GM12878 (cell line): ENCODE results near the gene CEP131. TPM values are rescaled to one million over a fixed set of nuclear protein-coding genes. Genes with fewer than 3 reads are reported as not detected.

Source experiments
- ATAC-seq: fragments of 200-7000 bp; cut with Tn5 transposase; 3 replicates; pipeline ENCODE4 v1.9.1; 2020; ENCODE audit warnings: mild to moderate bottlenecking, moderate library complexity
- BruUV-seq: library from RNA; stranded (reverse); fragments of 400-500 nt; replicated peaks from 2 replicates; lab custom pipeline; 2021; lab: Mats Ljungman, UMichigan
- CTCF ChIA-PET: fragments of 300-600 bp; sonication (Branson Sonifier 250); formaldehyde crosslinking; extraction: SDS; loops from one replicate; lab custom pipeline; 2021; ENCODE audit warnings: inconsistent platforms; lab: Yijun Ruan, JAX
- POLR2A ChIA-PET: fragments of 350-600 bp; formaldehyde crosslinking; extraction: SDS; loops from one replicate; lab custom pipeline; 2021; ENCODE audit warnings: inconsistent platforms; lab: Charles Lee
- RAD21 ChIA-PET: fragments of 300-600 bp; sonication (Branson Sonifier 250); formaldehyde crosslinking; loops from one replicate; lab custom pipeline; 2023; ENCODE audit warnings: antibody characterized with exemption; ENCODE audit not compliant: unreplicated experiment; lab: Charles Lee
- SMC1A ChIA-PET: fragments of 300-600 bp; sonication (Branson Sonifier 250); formaldehyde crosslinking; loops from one replicate; lab custom pipeline; 2023; ENCODE audit not compliant: unreplicated experiment, uncharacterized antibody; lab: Charles Lee
- DNase-seq: peaks from one replicate; pipeline ENCODE4 v3.0.0-alpha.2; 2011; ENCODE audit warnings: low read depth, low spot score
- FAIRE-seq: peaks from 3 replicates; lab custom pipeline; 2011; peaks lifted over from hg19 to GRCh38; lab: Jason Lieb, UNC
- H2AFZ ChIP-seq: 2 replicates; pipeline ENCODE4 v1.6.0; 2011; ENCODE audit warnings: low read depth, low read length, control low read depth; ENCODE audit not compliant: control insufficient read depth
- H3K27ac ChIP-seq: 2 replicates; pipeline ENCODE4 v1.5.1; 2011; ENCODE audit warnings: control low read depth; ENCODE audit not compliant: control insufficient read depth, insufficient read depth
- H3K27me3 ChIP-seq, 2 experiments: replicated peaks in 1 of 2; 2 replicates each; pipeline versions ENCODE4 v1.6.0 to v1.6.1; 2011; ENCODE audit warnings: low read length in 1 of 2; ENCODE audit not compliant: control insufficient read depth in 2 of 2, insufficient read depth in 2 of 2
- H3K36me3 ChIP-seq, 2 experiments: 2 replicates each; pipeline ENCODE4 v1.5.1; 2011; ENCODE audit warnings: low read length in 1 of 2; ENCODE audit not compliant: control insufficient read depth in 2 of 2, insufficient read depth in 2 of 2
- H3K4me1 ChIP-seq: 2 replicates; pipeline ENCODE4 v1.6.1; 2011; ENCODE audit warnings: mild to moderate bottlenecking, low read length, moderate library complexity, mixed read lengths; ENCODE audit not compliant: control insufficient read depth, insufficient read depth
- H3K4me2 ChIP-seq: 2 replicates; pipeline ENCODE4 v1.6.0; 2011; ENCODE audit warnings: control low read depth; ENCODE audit not compliant: control insufficient read depth, insufficient read depth
- H3K4me3 ChIP-seq: fragments of 200-600 bp; sonication (generic); 2 replicates; pipeline ENCODE4 v1.5.1; 2016
- H3K79me2 ChIP-seq: 2 replicates; pipeline ENCODE4 v1.6.0; 2011; ENCODE audit warnings: low read length; ENCODE audit not compliant: control insufficient read depth, insufficient read depth
- H3K9ac ChIP-seq: 2 replicates; pipeline ENCODE4 v1.8.0; 2011; ENCODE audit warnings: low read length, control low read depth, mixed read lengths; ENCODE audit not compliant: control insufficient read depth, insufficient read depth
- H3K9me3 ChIP-seq: replicated peaks from 3 replicates; pipeline ENCODE4 v1.5.1; 2011; ENCODE audit warnings: mild to moderate bottlenecking, low read length; ENCODE audit not compliant: control insufficient read depth, insufficient read depth
- H4K20me1 ChIP-seq: 2 replicates; pipeline ENCODE4 v1.6.0; 2011; ENCODE audit not compliant: control insufficient read depth, insufficient read depth
- JUNB ChIP-seq: IDR thresholded peaks from 2 replicates; pipeline ENCODE4 v1.6.1; 2016; ENCODE audit warnings: antibody characterized with exemption, mild to moderate bottlenecking
- SIX5 ChIP-seq: IDR thresholded peaks from 2 replicates; pipeline ENCODE4 v1.6.1; 2011; ENCODE audit warnings: mild to moderate bottlenecking, low read depth, low read length, moderate library complexity; ENCODE audit not compliant: severe bottlenecking
- SUPT20H ChIP-seq: IDR thresholded peaks from 2 replicates; pipeline ENCODE4 v1.6.1; 2011; ENCODE audit warnings: low read depth, mild to moderate bottlenecking, low read length, moderate library complexity, borderline replicate concordance; ENCODE audit not compliant: control insufficient read depth
- TBL1XR1 ChIP-seq: IDR thresholded peaks from 2 replicates; pipeline ENCODE4 v1.6.1; 2012; ENCODE audit warnings: low read depth, low read length, improper control_type of control experiment
- ZNF384 ChIP-seq: IDR thresholded peaks from 2 replicates; pipeline ENCODE4 v1.6.1; 2012; ENCODE audit warnings: low read depth, mild to moderate bottlenecking, low read length, improper control_type of control experiment, borderline replicate concordance
- WGBS: methylation state at CpG from one replicate; pipeline ENCODE4 v1.1.6; 2016; ENCODE audit warnings: low lambda C conversion rate; ENCODE audit not compliant: insufficient replicate concordance, insufficient coverage; ENCODE audit errors: missing lambda C conversion rate; 5-methylcytosine and 5-hydroxymethylcytosine counted together
- in situ Hi-C: fragments of 300-500 bp; cut with MboI; formaldehyde crosslinking; loops from 9 replicates; pipeline ENCODE4 v1.14.3; 2018; ENCODE audit warnings: mixed read lengths
- intact Hi-C: fragments of 100-400 bp; cut with micrococcal nuclease; formaldehyde crosslinking; loops from one replicate; pipeline ENCODE4 v1.14.2; 2022; ENCODE audit not compliant: unreplicated experiment
- polyA plus RNA-seq, 11 experiments: library from polyadenylated mRNA; depleted of rRNA in 4 of 11; unstranded in 6 of 11; stranded (reverse) in 5 of 11; fragments of >200 nt; fragmentation: Nextera tagmentation in 4 of 11; fragmentation: Illumina TruSeq in 1 of 11; extraction: Ambion mirVana in 4 of 11; extraction: Trizol in 1 of 11; gene quantifications; 1 replicate in 1 of 11; 2 replicates in 10 of 11; pipeline versions ENCODE4 v1.2.1 to v1.2.3, GENCODE V29; 2011 to 2016; ENCODE audit warnings: inconsistent platforms in 2 of 11, missing spikeins in 2 of 11, low read depth in 1 of 11
- total RNA-seq, 4 experiments: library from RNA; depleted of rRNA in 3 of 4; stranded (reverse); fragments of >200 nt in 3 of 4; fragmentation: Illumina TruSeq in 1 of 4; extraction: Trizol in 1 of 4; gene quantifications; 2 replicates each; pipeline versions ENCODE4 v1.2.1 to v1.2.3, GENCODE V29; 2013 to 2021

The CEP131 gene
- total and polyA plus RNA-seq, 10 of the 15 experiments (the other 5 are each of a cell fraction or from before 2014, with no cell fraction given): 0.05 to 17.3 (median 6.7) TPM

GRCh38 chr17:81197831-81198490, 24.8 kb downstream of the CEP131 start:
- FAIRE-seq: no peak
- Histone ChIP-seq H3K36me3 (peaks cover 4 to 7% of the 10 kb centered on the region in 2 experiments; a peak in 2 of 4 replicates), H3K4me2 (no peak overlapping the region), H3K79me2 (no peaks in the 10 kb centered on the region), H3K9ac (no peak overlapping the region), H3K4me1 (peaks cover 3% of the 10 kb centered on the region; the same call in 1 of the 2 replicates), H3K27me3 (no peaks in the 10 kb centered on the region), H3K27ac (no peak overlapping the region), H4K20me1 (no peaks in the 10 kb centered on the region), H3K9me3 (no peaks in the 10 kb centered on the region), H2AFZ (no peak overlapping the region), H3K4me3 (no peak overlapping the region)
- ChIA-PET SMC1A (interaction anchor here (0.6 to 1.2 kb wide), 2 partner anchors 25 to 682 kb away, joined by 3 to 4 read pairs; partner anchors contain the start of gene CEP131), CTCF (interaction anchor here (0.7 to 0.9 kb wide), 2 partner anchors 43 to 287 kb away, joined by 3 read pairs; no protein-coding TSS in a partner anchor), RAD21 (no interaction called here), POLR2A (no interaction called here)
- no TSS peak for BruUV-seq
- in situ Hi-C loops (no loop called here), intact Hi-C loops (no loop called here)
- 78% methylated on average over 21 of the region's 21 CpGs for WGBS
- TF ChIP-seq SIX5: no peak
- DNase-seq: no peak
- no peak for ATAC-seq

- H3K27ac ChIP-seq: no peak overlapping the region
- DNase-seq: no peak
- H2AFZ ChIP-seq: no peak overlapping the region
- FAIRE-seq: no peak
- CTCF ChIA-PET: no interaction called here
- RAD21 ChIA-PET: no interaction called here
- no peaks in the 10 kb centered on the region for H3K9me3 ChIP-seq
- H3K4me1 ChIP-seq: peaks cover 3% of the 10 kb centered on the region; the same call in 1 of the 2 replicates
- SMC1A ChIA-PET: interaction anchor here (0.6 to 1.2 kb wide), 2 partner anchors 25 to 683 kb away, joined by 3 to 4 read pairs; partner anchors contain the start of gene CEP131
- H3K9ac ChIP-seq: no peak overlapping the region
- no peak overlapping the region for H3K4me3 ChIP-seq
- no TSS peak for BruUV-seq
- intact Hi-C loops (no loop called here), in situ Hi-C loops (no loop called here)
- POLR2A ChIA-PET: no interaction called here
- no peaks in the 10 kb centered on the region for H3K79me2 ChIP-seq
- H3K4me2 ChIP-seq: no peak overlapping the region
- peaks cover 4 to 7% of the 10 kb centered on the region in 2 experiments; a peak in 2 of 4 replicates for H3K36me3 ChIP-seq
- no peaks in the 10 kb centered on the region for H4K20me1 ChIP-seq
- no peak for ATAC-seq
- TF ChIP-seq ZNF384 (no peak), SUPT20H (no peak), TBL1XR1 (no peak), JUNB (no peak)
- TF ChIP-seq, all 136 proteins: peak for 0
- no peaks in the 10 kb centered on the region for H3K27me3 ChIP-seq
- WGBS: 78% methylated on average over 9 of the region's 14 CpGs
These were observed 25.4 kb downstream of the CEP131 start for GRCh38 chr17:81197409-81197795.
